ENCODE measurements around the gene PAGR1. TPM values are rescaled to one million over a fixed set of nuclear protein-coding genes. Genes with fewer than 3 reads are reported as not detected.

Gene PAGR1
- total and polyA plus RNA-seq, 2 of the 13 experiments (the other 11 are each of a cell fraction or from before 2014, with no cell fraction given) = 9.8 to 66.4 TPM

DNA sequence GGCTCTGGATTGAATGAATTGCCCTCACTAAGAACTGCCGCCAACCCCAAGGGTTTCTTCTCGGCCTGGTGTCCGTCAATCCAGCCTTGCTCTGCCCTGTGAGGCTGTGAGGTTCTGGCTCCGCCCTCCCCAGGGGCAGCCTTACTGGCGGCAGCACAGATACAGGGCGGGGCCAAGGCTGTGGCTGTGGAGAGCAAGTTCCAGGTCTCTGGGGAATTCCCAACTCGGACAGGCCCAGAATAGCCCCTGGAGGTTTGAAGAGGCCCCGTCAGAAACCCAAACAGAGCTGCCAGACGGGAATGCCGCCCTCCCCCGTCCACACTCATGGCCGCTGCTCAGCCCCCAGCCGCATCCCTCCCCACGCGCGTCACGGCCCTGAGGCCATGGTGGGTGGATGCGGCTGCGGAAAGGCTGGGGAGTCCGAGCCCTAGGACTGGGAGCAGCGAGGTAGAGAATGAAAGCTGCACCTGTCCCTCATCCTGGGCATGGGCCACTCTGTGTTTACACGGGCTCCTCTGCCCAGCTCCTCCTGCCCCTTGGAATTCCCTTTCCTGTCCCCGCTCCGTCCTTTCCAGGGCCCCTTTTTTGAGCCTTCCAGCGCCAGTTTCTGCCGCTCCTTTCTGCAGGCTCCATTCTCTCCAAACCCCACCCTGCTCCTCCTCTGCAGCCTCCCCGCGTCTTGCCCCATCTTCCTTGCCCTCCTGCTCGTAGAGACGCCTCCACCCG is 4.6 kb upstream of the PAGR1 start (continued):
- TF ChIP-seq, protein P1, sequence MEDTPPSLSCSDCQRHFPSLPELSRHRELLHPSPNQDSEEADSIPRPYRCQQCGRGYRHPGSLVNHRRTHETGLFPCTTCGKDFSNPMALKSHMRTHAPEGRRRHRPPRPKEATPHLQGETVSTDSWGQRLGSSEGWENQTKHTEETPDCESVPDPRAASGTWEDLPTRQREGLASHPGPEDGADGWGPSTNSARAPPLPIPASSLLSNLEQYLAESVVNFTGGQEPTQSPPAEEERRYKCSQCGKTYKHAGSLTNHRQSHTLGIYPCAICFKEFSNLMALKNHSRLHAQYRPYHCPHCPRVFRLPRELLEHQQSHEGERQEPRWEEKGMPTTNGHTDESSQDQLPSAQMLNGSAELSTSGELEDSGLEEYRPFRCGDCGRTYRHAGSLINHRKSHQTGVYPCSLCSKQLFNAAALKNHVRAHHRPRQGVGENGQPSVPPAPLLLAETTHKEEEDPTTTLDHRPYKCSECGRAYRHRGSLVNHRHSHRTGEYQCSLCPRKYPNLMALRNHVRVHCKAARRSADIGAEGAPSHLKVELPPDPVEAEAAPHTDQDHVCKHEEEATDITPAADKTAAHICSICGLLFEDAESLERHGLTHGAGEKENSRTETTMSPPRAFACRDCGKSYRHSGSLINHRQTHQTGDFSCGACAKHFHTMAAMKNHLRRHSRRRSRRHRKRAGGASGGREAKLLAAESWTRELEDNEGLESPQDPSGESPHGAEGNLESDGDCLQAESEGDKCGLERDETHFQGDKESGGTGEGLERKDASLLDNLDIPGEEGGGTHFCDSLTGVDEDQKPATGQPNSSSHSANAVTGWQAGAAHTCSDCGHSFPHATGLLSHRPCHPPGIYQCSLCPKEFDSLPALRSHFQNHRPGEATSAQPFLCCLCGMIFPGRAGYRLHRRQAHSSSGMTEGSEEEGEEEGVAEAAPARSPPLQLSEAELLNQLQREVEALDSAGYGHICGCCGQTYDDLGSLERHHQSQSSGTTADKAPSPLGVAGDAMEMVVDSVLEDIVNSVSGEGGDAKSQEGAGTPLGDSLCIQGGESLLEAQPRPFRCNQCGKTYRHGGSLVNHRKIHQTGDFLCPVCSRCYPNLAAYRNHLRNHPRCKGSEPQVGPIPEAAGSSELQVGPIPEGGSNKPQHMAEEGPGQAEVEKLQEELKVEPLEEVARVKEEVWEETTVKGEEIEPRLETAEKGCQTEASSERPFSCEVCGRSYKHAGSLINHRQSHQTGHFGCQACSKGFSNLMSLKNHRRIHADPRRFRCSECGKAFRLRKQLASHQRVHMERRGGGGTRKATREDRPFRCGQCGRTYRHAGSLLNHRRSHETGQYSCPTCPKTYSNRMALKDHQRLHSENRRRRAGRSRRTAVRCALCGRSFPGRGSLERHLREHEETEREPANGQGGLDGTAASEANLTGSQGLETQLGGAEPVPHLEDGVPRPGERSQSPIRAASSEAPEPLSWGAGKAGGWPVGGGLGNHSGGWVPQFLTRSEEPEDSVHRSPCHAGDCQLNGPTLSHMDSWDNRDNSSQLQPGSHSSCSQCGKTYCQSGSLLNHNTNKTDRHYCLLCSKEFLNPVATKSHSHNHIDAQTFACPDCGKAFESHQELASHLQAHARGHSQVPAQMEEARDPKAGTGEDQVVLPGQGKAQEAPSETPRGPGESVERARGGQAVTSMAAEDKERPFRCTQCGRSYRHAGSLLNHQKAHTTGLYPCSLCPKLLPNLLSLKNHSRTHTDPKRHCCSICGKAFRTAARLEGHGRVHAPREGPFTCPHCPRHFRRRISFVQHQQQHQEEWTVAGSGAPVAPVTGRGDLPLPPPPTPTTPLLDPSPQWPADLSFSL (CRISPR knock-in tag; IDR thresholded peaks at IDR 0.05) = no peak
- TF ChIP-seq, protein P2, sequence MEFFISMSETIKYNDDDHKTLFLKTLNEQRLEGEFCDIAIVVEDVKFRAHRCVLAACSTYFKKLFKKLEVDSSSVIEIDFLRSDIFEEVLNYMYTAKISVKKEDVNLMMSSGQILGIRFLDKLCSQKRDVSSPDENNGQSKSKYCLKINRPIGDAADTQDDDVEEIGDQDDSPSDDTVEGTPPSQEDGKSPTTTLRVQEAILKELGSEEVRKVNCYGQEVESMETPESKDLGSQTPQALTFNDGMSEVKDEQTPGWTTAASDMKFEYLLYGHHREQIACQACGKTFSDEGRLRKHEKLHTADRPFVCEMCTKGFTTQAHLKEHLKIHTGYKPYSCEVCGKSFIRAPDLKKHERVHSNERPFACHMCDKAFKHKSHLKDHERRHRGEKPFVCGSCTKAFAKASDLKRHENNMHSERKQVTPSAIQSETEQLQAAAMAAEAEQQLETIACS (CRISPR knock-in tag; IDR thresholded peaks at IDR 0.05) = peak; percentile 54
- TF ChIP-seq CCAR2 (optimal IDR thresholded peaks at IDR 0.05; ENCODE audit: low read depth, low read length) = no peak
- TF ChIP-seq, protein P3, sequence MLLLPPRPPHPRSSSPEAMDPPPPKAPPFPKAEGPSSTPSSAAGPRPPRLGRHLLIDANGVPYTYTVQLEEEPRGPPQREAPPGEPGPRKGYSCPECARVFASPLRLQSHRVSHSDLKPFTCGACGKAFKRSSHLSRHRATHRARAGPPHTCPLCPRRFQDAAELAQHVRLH (CRISPR knock-in tag; IDR thresholded peaks at IDR 0.05; ENCODE audit: borderline replicate concordance, low read depth) = peak; percentile 84
- TF ChIP-seq EHMT2 (IDR thresholded peaks at IDR 0.05; ENCODE audit: borderline replicate concordance, low read depth, low read length) = no peak
- no peak for TF ChIP-seq RFX3 (CRISPR knock-in tag; IDR thresholded peaks at IDR 0.05)
- TF ChIP-seq ZNF3 (CRISPR knock-in tag; IDR thresholded peaks at IDR 0.05) = no peak
- no peak for TF ChIP-seq RORA (CRISPR knock-in tag; IDR thresholded peaks at IDR 0.05)
- TF ChIP-seq ZNF317 (CRISPR knock-in tag; IDR thresholded peaks at IDR 0.05) = peak; percentile 25; the same call in 1 of the 2 replicates
- TF ChIP-seq REPIN1 (CRISPR knock-in tag; IDR thresholded peaks at IDR 0.05; ENCODE audit: borderline replicate concordance, low read depth) = 0 out of 2 replicates have a peak, but pooled peaks have one; percentile 43
- TF ChIP-seq, protein P4, sequence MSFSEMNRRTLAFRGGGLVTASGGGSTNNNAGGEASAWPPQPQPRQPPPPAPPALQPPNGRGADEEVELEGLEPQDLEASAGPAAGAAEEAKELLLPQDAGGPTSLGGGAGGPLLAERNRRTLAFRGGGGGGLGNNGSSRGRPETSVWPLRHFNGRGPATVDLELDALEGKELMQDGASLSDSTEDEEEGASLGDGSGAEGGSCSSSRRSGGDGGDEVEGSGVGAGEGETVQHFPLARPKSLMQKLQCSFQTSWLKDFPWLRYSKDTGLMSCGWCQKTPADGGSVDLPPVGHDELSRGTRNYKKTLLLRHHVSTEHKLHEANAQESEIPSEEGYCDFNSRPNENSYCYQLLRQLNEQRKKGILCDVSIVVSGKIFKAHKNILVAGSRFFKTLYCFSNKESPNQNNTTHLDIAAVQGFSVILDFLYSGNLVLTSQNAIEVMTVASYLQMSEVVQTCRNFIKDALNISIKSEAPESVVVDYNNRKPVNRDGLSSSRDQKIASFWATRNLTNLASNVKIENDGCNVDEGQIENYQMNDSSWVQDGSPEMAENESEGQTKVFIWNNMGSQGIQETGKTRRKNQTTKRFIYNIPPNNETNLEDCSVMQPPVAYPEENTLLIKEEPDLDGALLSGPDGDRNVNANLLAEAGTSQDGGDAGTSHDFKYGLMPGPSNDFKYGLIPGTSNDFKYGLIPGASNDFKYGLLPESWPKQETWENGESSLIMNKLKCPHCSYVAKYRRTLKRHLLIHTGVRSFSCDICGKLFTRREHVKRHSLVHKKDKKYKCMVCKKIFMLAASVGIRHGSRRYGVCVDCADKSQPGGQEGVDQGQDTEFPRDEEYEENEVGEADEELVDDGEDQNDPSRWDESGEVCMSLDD (CRISPR knock-in tag; IDR thresholded peaks at IDR 0.05; ENCODE audit: borderline replicate concordance) = no peak
- peak; percentile 26 for TF ChIP-seq ZNF563 (CRISPR knock-in tag; IDR thresholded peaks at IDR 0.05)
- no peak for TF ChIP-seq MIXL1 (CRISPR knock-in tag; IDR thresholded peaks at IDR 0.05)
- TF ChIP-seq POLR2AphosphoS2 (IDR thresholded peaks at IDR 0.05; ENCODE audit: low read depth, low read length) = no peak
- TF ChIP-seq KDM1A (CRISPR knock-in tag; IDR thresholded peaks at IDR 0.05) = no peak
- peak; percentile 63; the same call in 1 of the 2 replicates for TF ChIP-seq POLR2AphosphoS5 (IDR thresholded peaks at IDR 0.05; ENCODE audit: low read depth, low read length)
- TF ChIP-seq ZNF678 (CRISPR knock-in tag; IDR thresholded peaks at IDR 0.05) = no peak
- TF ChIP-seq, protein P5, sequence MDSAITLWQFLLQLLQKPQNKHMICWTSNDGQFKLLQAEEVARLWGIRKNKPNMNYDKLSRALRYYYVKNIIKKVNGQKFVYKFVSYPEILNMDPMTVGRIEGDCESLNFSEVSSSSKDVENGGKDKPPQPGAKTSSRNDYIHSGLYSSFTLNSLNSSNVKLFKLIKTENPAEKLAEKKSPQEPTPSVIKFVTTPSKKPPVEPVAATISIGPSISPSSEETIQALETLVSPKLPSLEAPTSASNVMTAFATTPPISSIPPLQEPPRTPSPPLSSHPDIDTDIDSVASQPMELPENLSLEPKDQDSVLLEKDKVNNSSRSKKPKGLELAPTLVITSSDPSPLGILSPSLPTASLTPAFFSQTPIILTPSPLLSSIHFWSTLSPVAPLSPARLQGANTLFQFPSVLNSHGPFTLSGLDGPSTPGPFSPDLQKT (CRISPR knock-in tag; IDR thresholded peaks at IDR 0.05; ENCODE audit: borderline replicate concordance) = no peak

Measured in HepG2 (cell line).